H9 (cell line): ENCODE data around the gene SKP2. TPM values are rescaled to one million over a fixed set of nuclear protein-coding genes. Genes with fewer than 3 reads are reported as not detected.

Experiments
- DNase-seq: peaks from one replicate; pipeline ENCODE4 v3.0.0-alpha.2; 2017
- H2AFZ ChIP-seq: one replicate; pipeline ENCODE4 v1.6.1; 2013; ENCODE audit warnings: mild to moderate bottlenecking, low read length, control low read depth, moderate library complexity
- H2AK5ac ChIP-seq: 2 replicates; pipeline ENCODE4 v1.6.1; 2013; ENCODE audit warnings: low read length, control low read depth, mixed read lengths; ENCODE audit not compliant: insufficient read length
- H2BK120ac ChIP-seq: one replicate; pipeline ENCODE4 v1.6.1; 2013; ENCODE audit warnings: low read depth, mild to moderate bottlenecking, low read length, control low read depth, inconsistent platforms; ENCODE audit not compliant: poor library complexity, severe bottlenecking
- H2BK12ac ChIP-seq: 2 replicates; pipeline ENCODE4 v1.6.1; 2013; ENCODE audit warnings: low read length, control low read depth, mixed read lengths, low read depth; ENCODE audit not compliant: insufficient read length
- H2BK15ac ChIP-seq: 2 replicates; pipeline ENCODE4 v1.6.1; 2013; ENCODE audit warnings: low read depth, low read length, control low read depth
- H2BK20ac ChIP-seq: one replicate; pipeline ENCODE4 v1.6.1; 2013; ENCODE audit warnings: low read depth, mild to moderate bottlenecking, low read length, control low read depth, inconsistent platforms; ENCODE audit not compliant: poor library complexity, severe bottlenecking
- H2BK5ac ChIP-seq: 2 replicates; pipeline ENCODE4 v1.6.1; 2013; ENCODE audit warnings: low read length, control low read depth, mixed read lengths; ENCODE audit not compliant: insufficient read length
- H3K14ac ChIP-seq: 2 replicates; pipeline ENCODE4 v1.6.1; 2013; ENCODE audit warnings: low read length, control low read depth; ENCODE audit not compliant: insufficient read depth
- H3K18ac ChIP-seq: 2 replicates; pipeline ENCODE4 v1.6.1; 2013; ENCODE audit warnings: low read depth, mild to moderate bottlenecking, mixed read lengths, low read length, control low read depth; ENCODE audit not compliant: insufficient read length
- H3K23ac ChIP-seq: 2 replicates; pipeline ENCODE4 v1.6.1; 2013; ENCODE audit warnings: low read length, control low read depth, mixed read lengths, low read depth; ENCODE audit not compliant: insufficient read length
- H3K23me2 ChIP-seq: 2 replicates; pipeline ENCODE4 v1.6.1; 2013; ENCODE audit warnings: low read depth, mild to moderate bottlenecking, mixed read lengths, low read length, control low read depth; ENCODE audit not compliant: insufficient read length, poor library complexity, severe bottlenecking
- H3K27ac ChIP-seq: 2 replicates; pipeline ENCODE4 v1.5.1; 2013; ENCODE audit warnings: low read length, control low read depth, mixed read lengths, low read depth; ENCODE audit not compliant: insufficient read length
- H3K27me3 ChIP-seq: 2 replicates; pipeline ENCODE4 v1.6.1; 2013; ENCODE audit warnings: low read length, control low read depth, inconsistent platforms; ENCODE audit not compliant: insufficient read depth
- H3K4ac ChIP-seq: 2 replicates; pipeline ENCODE4 v1.6.1; 2013; ENCODE audit warnings: low read depth, mild to moderate bottlenecking, control low read depth, inconsistent platforms, low read length, moderate library complexity
- H3K4me1 ChIP-seq: 2 replicates; pipeline ENCODE4 v1.6.1; 2013; ENCODE audit warnings: low read length, control low read depth, inconsistent platforms; ENCODE audit not compliant: insufficient read depth
- H3K4me2 ChIP-seq: 2 replicates; pipeline ENCODE4 v1.6.1; 2013; ENCODE audit warnings: low read length, control low read depth, mixed read lengths; ENCODE audit not compliant: insufficient read length, insufficient read depth
- H3K56ac ChIP-seq: 2 replicates; pipeline ENCODE4 v1.6.1; 2013; ENCODE audit warnings: low read depth, mild to moderate bottlenecking, mixed read lengths, low read length, control low read depth; ENCODE audit not compliant: insufficient read length
- H3K79me1 ChIP-seq: 2 replicates; pipeline ENCODE4 v1.6.1; 2013; ENCODE audit warnings: low read depth, mild to moderate bottlenecking, moderate library complexity, low read length, control low read depth, inconsistent platforms; ENCODE audit not compliant: insufficient read depth, poor library complexity, severe bottlenecking
- H3K79me2 ChIP-seq: 2 replicates; pipeline ENCODE4 v1.6.1; 2013; ENCODE audit warnings: low read length, control low read depth, inconsistent platforms; ENCODE audit not compliant: insufficient read depth
- H3K9ac ChIP-seq: 2 replicates; pipeline ENCODE4 v1.6.1; 2013; ENCODE audit warnings: low read length, control low read depth, mixed read lengths; ENCODE audit not compliant: insufficient read length; ENCODE audit errors: extremely low read depth
- H3K9me3 ChIP-seq: one replicate; pipeline ENCODE4 v1.6.1; 2013; ENCODE audit warnings: low read depth, low read length, inconsistent platforms; ENCODE audit not compliant: control insufficient read depth
- H3T11ph ChIP-seq: one replicate; pipeline ENCODE4 v1.6.1; 2013; ENCODE audit warnings: mild to moderate bottlenecking, low read length, control low read depth, inconsistent platforms
- H4K20me1 ChIP-seq: one replicate; pipeline ENCODE4 v1.6.1; 2013; ENCODE audit not compliant: control insufficient read depth, insufficient read length, insufficient read depth
- H4K5ac ChIP-seq: 2 replicates; pipeline ENCODE4 v1.6.1; 2013; ENCODE audit warnings: low read depth, mild to moderate bottlenecking, mixed read lengths, low read length, control low read depth; ENCODE audit not compliant: insufficient read length
- H4K8ac ChIP-seq: replicated peaks from 2 replicates; pipeline ENCODE4 v1.6.1; 2013; ENCODE audit warnings: low read length, control low read depth, mixed read lengths, low read depth; ENCODE audit not compliant: insufficient read length
- H4K91ac ChIP-seq: 2 replicates; pipeline ENCODE4 v1.6.1; 2013; ENCODE audit warnings: low read depth, mild to moderate bottlenecking, moderate library complexity, mixed read lengths, low read length, control low read depth; ENCODE audit not compliant: insufficient read length
- H3K27ac Mint-ChIP-seq, 3 experiments: 2 replicates in 2 of 3; 3 replicates in 1 of 3; pipeline ENCODE4 v1.8.0; 2020 to 2021; ENCODE audit warnings: mixed read lengths in 3 of 3, mild to moderate bottlenecking in 1 of 3, moderate library complexity in 1 of 3
- H3K27me3 Mint-ChIP-seq: 2 replicates; pipeline ENCODE4 v1.8.0; 2021; ENCODE audit warnings: low read depth, mild to moderate bottlenecking, moderate library complexity, mixed read lengths
- H3K36me3 Mint-ChIP-seq, 3 experiments: 2 replicates in 2 of 3; 3 replicates in 1 of 3; pipeline ENCODE4 v1.8.0; 2020 to 2021; ENCODE audit warnings: low read depth in 3 of 3, mixed read lengths in 3 of 3; ENCODE audit not compliant: insufficient read depth in 1 of 3
- H3K4me1 Mint-ChIP-seq, 2 experiments: 2 replicates each; pipeline ENCODE4 v1.8.0; 2020; ENCODE audit warnings: mixed read lengths in 2 of 2
- H3K4me3 Mint-ChIP-seq, 2 experiments: 2 replicates in 1 of 2; 3 replicates in 1 of 2; pipeline ENCODE4 v1.8.0; 2020 to 2021; ENCODE audit warnings: mild to moderate bottlenecking in 2 of 2, mixed read lengths in 2 of 2, moderate library complexity in 1 of 2
- H3K9me3 Mint-ChIP-seq, 2 experiments: 2 replicates in 1 of 2; 3 replicates in 1 of 2; pipeline ENCODE4 v1.8.0; 2020; ENCODE audit warnings: mild to moderate bottlenecking in 2 of 2, mixed read lengths in 2 of 2, moderate library complexity in 1 of 2
- CTCF ChIP-seq: fragments of 200-600 bp; sonication (generic); conservative IDR thresholded peaks from 3 replicates; pipeline ENCODE4 v1.8.0; 2021; ENCODE audit warnings: antibody characterized with exemption, mild to moderate bottlenecking
- WGBS: extraction: QIAGEN DNeasy Blood & Tissue Kit; methylation state at CpG from one replicate; pipeline ENCODE4 v1.1.7; 2013; ENCODE audit warnings: missing lambda C conversion rate, low lambda C conversion rate, mixed read lengths; ENCODE audit not compliant: insufficient read length; ENCODE audit errors: extremely low coverage; 5-methylcytosine and 5-hydroxymethylcytosine counted together
- total RNA-seq: library from RNA; stranded (reverse); gene quantifications from 2 replicates; pipeline ENCODE4 v1.2.1, GENCODE V29; 2021

The SKP2 gene
- total RNA-seq, 1 experiment from 2014 or later = 103 TPM

GRCh38 chr5:36180556-36181350 lies 28.8 kb downstream of the SKP2 start:
- Histone ChIP-seq H4K20me1 (no peaks in the 10 kb centered on the region), H3K18ac (no peak overlapping the region), H2BK20ac (no peak overlapping the region), H3K9me3 (no peaks in the 10 kb centered on the region), H3T11ph (no peak overlapping the region), H3K56ac (no peak overlapping the region), H3K4ac (no peak overlapping the region), H3K23ac (no peak overlapping the region), H3K79me1 (no peaks in the 10 kb centered on the region), H4K5ac (no peak overlapping the region), H3K23me2 (no peaks in the 10 kb centered on the region), H2BK15ac (no peak overlapping the region), H3K14ac (no peak overlapping the region), H2AK5ac (no peak overlapping the region), H3K4me2 (no peak overlapping the region), H3K79me2 (no peaks in the 10 kb centered on the region), H2BK5ac (no peak overlapping the region), H2BK12ac (no peak overlapping the region), H3K9ac (no peak overlapping the region), H2BK120ac (no peak overlapping the region), H2AFZ (no peak overlapping the region), H4K8ac (no peak overlapping the region), H4K91ac (no peak overlapping the region), H3K4me1 (no peaks in the 10 kb centered on the region), H3K27ac (no peak overlapping the region), H3K27me3 (no peaks in the 10 kb centered on the region)
- TF ChIP-seq CTCF = no peak
- DNase-seq = no peak
- WGBS = no CpG with 5 or more reads among the region's 2 CpGs
- no peaks in the 10 kb centered on the region for H3K4me1 Mint-ChIP-seq
- H3K27ac Mint-ChIP-seq = no peak overlapping the region
- H3K9me3 Mint-ChIP-seq = peaks cover 0 to 5% of the 10 kb centered on the region in 2 experiments; a peak in 4 of 5 replicates
- no peaks in the 10 kb centered on the region for H3K27me3 Mint-ChIP-seq
- H3K36me3 Mint-ChIP-seq = peaks cover 48 to 86% (median 82%) of the 10 kb centered on the region in 3 experiments
- H3K4me3 Mint-ChIP-seq = no peak overlapping the region
